Suprapubic skin (tissue), 4 donors: ENCODE results near the gene EIF2D.

ENCODE experiments used
- EP300 ChIP-seq: sonication (generic); formaldehyde crosslinking; IDR thresholded peaks from one replicate; pipeline ENCODE4 v1.6.1; 2017; ENCODE audit warnings: antibody characterized with exemption
- POLR2A ChIP-seq, 2 donors: fragments of 450-650 bp; IDR thresholded peaks; one replicate each; pipeline ENCODE4 v1.6.1; 2017; ENCODE audit warnings: antibody characterized with exemption in 2 of 2, mild to moderate bottlenecking in 2 of 2, moderate library complexity in 2 of 2
- POLR2AphosphoS5 ChIP-seq, 3 donors: sonication (generic); formaldehyde crosslinking; IDR thresholded peaks; one replicate each; pipeline ENCODE4 v1.6.1; 2017; ENCODE audit warnings: antibody characterized with exemption in 3 of 3
- TF ChIP-seq, protein P1 (sequence below), 2 donors: fragments of 200-600 bp in 1 of 2; fragments of 450-650 bp in 1 of 2; sonication (generic) in 1 of 2; IDR thresholded peaks; one replicate each; pipeline ENCODE4 v1.5.1; 2016 to 2019; ENCODE audit warnings: antibody characterized with exemption in 2 of 2, mild to moderate bottlenecking in 1 of 2, moderate library complexity in 1 of 2

- TF ChIP-seq, protein P1, sequence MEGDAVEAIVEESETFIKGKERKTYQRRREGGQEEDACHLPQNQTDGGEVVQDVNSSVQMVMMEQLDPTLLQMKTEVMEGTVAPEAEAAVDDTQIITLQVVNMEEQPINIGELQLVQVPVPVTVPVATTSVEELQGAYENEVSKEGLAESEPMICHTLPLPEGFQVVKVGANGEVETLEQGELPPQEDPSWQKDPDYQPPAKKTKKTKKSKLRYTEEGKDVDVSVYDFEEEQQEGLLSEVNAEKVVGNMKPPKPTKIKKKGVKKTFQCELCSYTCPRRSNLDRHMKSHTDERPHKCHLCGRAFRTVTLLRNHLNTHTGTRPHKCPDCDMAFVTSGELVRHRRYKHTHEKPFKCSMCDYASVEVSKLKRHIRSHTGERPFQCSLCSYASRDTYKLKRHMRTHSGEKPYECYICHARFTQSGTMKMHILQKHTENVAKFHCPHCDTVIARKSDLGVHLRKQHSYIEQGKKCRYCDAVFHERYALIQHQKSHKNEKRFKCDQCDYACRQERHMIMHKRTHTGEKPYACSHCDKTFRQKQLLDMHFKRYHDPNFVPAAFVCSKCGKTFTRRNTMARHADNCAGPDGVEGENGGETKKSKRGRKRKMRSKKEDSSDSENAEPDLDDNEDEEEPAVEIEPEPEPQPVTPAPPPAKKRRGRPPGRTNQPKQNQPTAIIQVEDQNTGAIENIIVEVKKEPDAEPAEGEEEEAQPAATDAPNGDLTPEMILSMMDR (IDR thresholded peaks at IDR 0.05) = no peak
- TF ChIP-seq POLR2A (IDR thresholded peaks at IDR 0.05) (no peak), EP300 (no peak), POLR2AphosphoS5 (IDR thresholded peaks at IDR 0.05) (no peak)
Measured at GRCh38 chr1:206558794-206559671, 53.2 kb downstream of the EIF2D start.
